HG02970 (cell line): Measurements from ENCODE around the gene OR10G3.

Source experiments
- ATAC-seq: cut with Tn5 transposase; IDR thresholded peaks from one replicate; pipeline ENCODE4 v1.9.1; 2021; ENCODE audit warnings: mild to moderate bottlenecking, moderate library complexity, moderate number of reproducible peaks; ENCODE audit not compliant: unreplicated experiment, low FRiP score

The OR10G3 gene

DNA sequence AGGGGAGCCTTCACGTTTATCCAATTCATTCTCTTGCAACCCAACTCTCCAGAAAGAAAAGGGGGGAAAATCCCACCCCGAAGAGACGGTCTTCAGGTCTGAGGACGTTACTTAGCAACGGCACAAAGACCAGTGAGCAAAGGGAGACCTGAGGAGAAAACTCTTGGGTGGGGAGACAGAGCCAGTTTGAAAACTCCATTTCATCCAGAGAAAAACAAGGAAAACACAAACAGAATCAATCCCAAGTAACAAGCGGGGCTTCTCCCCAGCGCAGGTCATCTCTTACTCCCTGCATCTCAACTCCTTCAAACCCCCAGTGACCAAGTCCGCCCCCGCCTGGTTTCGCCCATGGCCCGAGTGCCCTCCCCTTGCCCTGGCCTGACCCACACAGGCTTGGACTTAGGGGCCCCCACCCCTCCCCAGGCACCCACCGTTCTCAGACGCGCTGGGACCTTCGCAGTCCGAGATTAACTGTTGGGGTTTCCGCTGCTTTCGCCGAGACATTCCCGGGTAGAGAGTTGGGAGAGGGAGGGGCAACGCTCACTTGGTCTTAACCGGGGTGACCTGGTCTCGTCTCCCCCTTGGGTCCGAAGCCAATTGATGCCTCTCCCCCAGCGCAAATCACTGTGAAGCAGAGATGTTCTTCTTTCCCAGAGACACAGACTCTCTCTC lies 43.3 kb downstream of the OR10G3 start:
- no peak for ATAC-seq

DNA sequence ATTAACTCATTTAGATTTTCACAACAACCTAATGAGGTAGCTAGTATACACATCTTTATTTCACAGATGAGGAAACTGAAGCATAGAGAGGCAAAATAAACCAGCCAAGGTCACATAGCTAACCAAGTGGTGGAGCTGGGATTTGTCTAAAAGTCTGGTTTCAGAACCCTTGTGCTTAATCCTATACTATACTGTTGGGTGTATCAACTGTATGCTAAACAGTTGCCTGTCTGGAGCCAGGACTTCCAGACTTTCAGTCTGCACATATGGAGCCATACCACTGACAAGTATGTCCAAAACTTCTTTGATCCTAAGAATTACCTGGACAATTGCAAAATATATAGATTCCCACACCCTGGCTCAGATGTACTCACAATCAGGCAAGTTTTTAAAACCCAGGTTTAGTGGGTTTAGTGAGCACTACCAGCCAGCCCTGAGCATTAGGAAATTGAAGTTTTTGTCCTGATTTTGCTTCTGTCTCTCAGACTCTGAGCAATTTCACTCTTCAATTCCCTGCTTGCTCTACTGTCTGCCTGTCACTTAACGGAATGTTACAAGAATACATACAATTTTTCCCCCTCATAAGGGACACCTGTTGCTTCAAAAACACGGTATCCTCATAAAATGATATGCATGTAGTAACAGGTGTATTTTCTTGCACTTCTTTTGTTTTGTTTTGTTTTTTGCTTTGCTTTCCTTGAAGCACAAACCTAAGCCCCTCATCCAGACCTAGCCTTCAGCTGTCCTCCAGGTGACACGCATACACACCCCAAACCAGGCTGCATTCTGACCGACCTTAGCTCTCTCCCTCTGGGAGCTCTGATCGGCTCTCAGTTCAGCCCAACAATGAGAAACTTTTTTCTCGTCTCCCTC lies 44.1 kb downstream of the OR10G3 start:
- ATAC-seq: no peak

DNA sequence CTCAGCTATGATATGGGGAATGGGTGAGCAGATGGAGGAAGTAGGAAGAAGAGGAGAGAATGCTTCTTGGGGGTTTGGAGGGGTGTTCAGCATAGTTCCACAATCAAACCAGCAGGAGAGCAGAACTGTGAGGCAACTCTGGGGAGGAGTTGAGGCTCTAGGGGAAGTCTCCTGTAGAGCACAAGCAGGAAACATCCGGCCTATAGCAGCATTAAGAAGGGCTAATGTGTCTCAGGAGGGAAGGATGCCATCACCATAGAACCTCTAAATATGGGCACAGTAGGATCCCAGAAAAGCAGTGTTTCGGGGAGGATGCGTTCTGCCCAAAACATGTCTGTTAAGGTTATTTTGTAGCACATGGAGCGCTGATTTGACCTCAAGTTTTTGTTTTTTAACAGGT lies 45.3 kb downstream of the OR10G3 start:
- no peak for ATAC-seq

DNA sequence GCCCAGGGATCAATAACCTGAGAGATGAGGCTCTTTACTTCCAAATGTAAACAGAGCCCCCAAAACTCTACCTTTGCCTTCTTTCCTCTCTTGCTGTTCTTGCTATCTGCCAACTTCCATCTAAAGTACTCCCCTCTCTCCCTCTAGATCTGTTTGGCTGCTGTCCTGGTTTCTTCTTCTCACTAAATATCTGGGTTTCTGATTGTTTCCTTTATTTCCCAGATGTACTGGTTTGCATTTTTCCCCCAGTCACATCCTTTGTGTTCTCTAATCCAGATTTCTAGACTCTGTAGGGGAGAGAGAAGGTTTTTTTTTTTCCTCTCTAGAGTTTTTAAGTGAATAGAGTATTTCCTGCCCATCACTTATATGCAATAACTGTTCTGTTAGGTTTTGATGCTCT lies 46.6 kb downstream of the OR10G3 start:
- ATAC-seq: no peak

DNA sequence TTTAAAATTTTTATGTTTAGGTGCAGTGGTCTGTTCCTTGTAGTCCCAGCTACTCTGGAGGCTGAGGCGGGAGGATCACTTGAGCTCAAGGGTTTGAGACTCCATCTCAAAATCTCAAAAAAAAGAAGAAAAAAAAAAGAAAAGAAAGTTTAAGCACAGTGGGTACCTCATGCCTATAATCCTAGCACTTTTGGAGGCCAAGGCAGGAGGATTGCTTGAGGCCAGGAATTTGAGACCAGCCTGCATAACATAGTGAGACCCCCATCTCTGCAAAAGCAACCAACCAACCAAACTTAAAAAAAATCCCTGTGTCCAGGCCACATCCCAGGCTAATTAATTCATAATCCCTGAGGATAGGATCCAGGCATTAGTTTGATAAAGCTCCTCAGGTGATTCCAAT lies 50.4 kb downstream of the OR10G3 start:
- no peak for ATAC-seq

DNA sequence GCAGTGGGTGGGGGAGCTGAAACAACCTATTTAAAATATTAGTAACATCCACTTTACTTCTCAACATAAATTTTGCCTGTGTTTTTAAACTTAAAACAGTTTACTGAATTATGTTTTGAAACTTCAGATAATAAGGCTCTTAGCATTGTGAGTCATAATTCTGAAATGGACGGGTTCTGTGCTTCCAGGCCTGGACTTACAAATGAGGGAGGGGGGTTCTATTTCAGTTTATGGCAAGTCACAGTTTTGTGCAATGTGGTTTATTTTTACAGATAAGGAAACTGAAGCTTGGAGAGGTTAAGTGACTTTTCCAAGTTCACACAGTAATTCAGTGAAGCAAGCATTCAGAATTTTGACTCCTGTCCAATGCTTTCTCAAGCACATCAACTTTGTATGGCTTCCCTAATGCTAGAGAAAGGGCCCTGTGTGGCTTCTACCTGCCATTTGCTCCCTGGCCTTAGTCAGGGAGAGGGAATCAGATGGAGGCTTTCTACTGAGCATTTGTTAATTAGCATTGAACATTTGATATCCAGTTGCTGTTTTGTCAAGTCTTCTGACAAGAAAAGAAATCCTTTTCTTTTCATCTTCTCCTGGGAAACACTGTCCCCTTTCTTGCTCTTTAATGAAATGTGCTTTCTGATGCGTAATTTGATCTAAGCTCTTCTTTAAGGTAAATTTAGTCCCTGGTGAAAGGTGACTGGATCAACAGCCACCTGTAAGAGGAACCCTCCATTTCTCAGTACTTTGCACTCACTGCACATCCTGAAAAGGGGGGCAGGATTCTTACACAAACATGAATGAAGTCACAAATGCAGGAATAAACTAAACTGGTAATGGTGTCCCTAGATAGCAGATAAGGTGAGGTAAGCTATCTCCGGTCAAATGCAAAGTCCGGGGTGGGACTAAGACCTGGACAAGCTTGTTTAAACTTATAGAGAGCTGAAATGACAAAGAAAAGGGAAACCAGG lies 51.2 kb downstream of the OR10G3 start:
- no peak for ATAC-seq

DNA sequence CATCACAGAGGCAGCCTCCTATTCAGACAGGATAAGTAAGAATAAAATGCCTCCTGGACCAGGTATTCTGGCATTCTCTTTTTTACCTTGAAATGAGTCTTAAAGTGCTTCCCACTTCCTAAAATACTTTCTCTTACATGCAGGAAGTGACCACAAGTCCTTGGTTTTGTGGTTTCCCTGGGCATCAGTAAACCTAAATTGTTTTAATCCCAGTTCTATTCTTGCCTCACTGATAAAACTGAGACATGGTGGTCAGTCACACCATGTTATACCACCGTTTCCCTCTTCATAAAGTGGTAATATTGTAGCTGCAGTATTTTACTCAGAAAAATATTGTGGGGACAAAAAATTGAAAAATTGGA lies 52.6 kb downstream of the OR10G3 start:
- no peak for ATAC-seq

DNA sequence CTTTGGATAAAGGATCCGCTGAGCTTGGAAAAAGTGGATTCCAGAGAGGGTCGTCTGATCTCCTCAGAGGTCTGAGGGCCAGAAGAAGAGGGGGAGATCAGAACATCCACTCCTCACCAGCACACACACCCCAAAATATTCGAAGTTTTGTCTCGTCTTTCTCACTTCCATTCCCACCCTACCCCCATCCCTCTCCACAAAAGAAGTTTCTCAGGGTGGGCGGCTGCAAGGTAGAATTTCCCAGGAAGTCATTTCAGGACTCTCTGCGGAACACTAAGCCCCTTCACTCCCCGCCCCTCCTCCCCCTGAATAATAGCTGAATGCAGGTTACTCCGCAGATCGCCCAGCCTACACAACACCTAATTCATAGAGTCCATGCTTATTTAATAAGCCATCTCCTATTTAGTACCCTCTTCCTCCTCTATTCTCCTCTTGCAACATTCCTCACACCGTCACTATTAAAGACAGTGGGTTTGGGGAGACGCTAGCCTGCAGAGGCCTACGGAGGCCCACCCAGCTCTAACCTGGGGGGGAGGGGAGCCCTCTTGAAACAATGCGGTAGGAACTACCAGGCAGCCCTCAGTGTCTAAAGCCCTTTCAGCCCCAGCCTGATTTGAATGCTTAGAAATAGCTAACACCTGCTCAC lies 53.1 kb downstream of the OR10G3 start:
- ATAC-seq: no peak

DNA sequence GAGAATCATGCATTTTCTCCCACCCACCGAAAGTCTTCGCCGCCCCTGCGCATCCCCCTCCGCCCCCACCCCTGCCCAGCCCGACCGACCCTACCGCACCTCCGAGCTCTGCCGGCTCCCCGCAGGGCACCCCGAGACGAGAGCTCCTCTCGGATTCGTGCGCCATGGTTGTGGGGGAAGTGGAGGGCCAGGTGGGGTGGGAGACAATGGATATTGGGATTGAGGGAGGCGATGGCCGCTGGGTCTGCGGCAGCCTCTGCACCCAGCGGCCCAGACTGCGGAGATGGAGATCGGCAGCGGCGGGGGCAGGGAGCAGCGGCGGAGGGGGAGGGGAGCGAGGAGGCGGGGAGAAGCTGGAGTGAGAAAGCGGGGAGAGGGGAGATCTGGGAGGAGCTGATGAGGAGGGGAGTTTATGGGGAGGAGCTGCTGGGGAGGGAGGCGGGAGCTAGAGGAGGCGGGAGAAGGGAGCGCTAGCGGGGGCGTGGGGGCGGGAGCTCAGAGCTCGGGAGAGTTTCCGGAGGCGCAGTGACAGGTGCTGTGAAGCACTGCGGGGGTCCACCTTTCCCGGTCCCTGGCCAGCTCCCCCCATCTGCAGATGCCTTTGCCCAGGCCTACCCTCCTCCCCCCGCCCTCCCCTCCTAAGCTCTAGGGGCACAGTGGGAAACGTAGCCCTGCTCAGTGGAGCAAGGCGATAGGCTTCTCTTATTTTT lies 53.8 kb downstream of the OR10G3 start, which contains the start of gene SALL2:
TSS of gene SALL2 (minus strand) at position 385 of the 710 bp plus-strand sequence. CDS start at position 166, 219 bp downstream.
- ATAC-seq: no peak

DNA sequence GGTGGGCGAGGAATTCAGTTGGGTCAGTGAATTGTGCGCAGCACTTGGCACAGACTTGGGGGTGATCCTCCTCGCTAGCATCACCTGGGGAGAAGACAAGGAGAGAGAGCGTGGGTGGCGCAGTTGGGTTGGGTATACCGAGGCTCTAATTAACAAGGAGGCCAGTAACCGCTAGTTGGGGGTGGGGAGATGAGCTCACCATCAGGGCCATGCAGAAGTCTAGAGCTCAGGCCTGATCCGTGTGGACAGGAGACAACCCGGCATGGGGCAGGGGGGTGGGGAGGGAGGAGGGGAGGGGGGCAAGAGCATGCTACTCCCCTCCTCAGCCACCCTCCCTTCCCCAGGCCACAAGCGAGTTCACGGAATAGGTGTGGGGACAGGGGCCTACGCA lies 54.3 kb downstream of the OR10G3 start:
- no peak for ATAC-seq

DNA sequence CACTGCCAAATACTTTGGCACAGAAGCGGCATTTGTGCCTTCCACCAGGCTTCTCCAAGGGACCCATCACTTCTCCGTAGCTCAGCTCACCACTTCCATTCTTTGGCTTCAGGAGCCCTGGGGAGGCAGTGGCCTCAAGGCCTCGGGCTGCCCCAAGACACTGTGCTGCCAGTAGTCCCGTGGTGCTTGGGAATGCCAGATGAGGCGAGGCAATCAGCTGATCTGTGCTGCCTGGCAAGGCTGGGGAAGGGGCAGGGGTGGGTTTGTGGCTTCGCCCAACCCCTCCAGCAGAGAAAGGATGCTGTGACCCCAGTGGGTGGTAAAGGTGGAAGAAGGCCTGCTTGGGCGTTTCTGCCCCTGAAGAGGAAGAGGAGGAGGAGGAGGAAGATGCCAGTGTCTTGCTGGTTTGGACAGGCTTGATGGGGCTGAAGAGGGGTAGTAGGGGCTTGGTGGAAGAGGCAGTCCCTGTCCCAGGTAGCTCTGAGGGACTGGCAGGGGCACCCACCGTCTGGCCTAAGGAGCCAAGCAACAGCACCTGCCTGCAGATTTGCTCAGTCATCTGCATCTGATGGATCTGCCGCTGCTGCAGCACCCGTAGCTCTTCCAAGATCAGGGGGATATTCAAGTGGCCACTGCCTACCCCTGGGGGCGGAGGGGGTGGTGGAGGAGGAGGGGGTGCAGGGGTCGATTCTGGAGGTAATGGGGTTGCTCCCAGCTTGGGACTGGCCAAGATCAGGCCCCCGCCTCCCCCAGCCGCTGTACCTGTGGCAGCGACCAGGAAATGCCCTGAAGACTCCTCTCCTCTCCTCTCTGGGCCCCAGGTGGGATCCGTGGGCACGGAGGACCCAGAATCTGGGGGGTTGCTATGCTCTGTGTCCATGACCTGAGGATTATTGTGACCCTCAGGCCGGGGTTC lies 55.0 kb downstream of the OR10G3 start:
- ATAC-seq: no peak

DNA sequence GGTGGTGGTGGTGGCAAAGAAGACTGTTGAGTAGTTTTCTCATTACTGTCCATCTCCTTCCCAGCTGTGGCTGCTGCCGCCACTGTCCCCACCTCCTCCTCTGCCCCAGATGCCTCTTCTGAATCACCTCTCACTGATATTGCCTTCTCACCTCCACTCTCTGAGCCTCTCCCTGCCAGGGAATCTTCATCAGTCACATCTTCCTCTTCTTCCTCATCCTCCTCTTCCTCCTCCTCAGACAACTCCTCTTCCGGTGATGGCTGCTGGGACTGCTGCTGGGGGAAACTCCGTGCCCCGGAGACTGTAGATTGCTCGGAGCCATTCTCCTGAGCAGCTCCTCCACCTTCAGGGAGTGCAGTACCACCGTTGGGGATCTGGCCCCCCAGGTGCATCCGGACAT lies 56.7 kb downstream of the OR10G3 start:
- no peak for ATAC-seq

DNA sequence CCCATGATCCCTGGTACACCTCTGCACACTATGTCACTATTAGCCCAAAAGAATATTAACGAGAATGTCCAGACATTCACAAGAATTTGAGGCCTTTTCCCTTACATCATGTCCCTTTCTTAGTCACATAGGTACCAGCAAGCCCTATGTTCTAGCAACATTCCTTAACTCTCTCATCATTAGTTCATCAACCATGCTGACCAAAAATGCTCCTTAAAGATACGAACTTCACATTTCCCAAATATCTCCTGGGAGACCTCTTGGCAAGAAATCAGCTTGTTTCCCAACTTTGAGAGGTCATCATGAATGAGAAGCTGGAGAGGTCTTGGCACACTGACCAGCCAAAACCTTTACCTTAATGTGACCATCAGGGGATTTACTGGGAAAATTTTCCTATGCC lies 58.4 kb downstream of the OR10G3 start:
- no peak for ATAC-seq

DNA sequence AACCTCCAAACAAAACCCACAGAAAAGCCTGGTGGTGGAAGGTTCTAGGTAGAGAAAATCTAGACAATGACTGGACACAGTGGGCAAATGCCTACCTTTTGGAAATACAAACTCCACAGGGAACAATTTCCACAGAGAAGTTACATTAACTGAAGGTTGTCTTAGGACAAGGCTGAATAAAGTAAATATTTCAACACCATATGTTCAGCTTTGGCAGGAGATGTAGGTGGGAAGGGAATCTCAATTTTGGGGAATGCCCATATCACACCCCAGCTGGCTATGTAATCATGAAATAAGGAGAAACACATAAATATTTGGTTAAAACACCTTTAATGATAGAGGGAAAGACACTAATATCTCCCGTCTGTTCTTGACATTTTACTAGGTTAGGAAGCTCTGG lies 59.1 kb downstream of the OR10G3 start:
- ATAC-seq: no peak

DNA sequence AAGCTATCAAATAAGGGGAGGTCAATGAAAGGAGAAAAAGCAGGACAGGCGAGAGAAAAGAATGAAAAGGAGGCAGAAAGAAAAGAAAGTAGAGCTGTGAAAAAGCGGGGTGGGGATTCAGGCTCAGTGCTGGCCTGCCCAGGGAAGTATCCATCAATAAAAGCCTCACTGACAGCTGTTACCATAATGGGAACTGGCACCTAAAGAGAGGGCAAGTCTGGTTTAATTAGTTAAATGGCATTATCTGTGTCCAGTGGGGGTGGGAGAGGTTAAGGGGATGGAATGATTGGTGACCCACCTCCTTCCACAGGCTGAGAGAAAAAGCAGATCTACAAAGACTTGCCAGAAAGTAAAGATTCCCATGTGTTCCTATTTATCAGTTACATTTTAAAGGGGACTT lies 61.2 kb downstream of the OR10G3 start:
- no peak for ATAC-seq
